Loucy (cell line): Measurements from ENCODE around the gene DEGS1.

Experiments used
- H2AFZ ChIP-seq: fragments of 200-600 bp; sonication (generic); 2 replicates; pipeline ENCODE4 v1.6.0; 2016; ENCODE audit warnings: antibody characterized with exemption, mild to moderate bottlenecking, low read length, moderate library complexity
- H3F3A ChIP-seq: fragments of 200-600 bp; 2 replicates; pipeline ENCODE4 v1.6.0; 2016; ENCODE audit warnings: antibody characterized with exemption, low read depth, mild to moderate bottlenecking
- H3K27me3 ChIP-seq: fragments of 200-600 bp; sonication (generic); 2 replicates; pipeline ENCODE4 v1.6.1; 2014; ENCODE audit warnings: low read length, mild to moderate bottlenecking; ENCODE audit not compliant: insufficient read depth, poor library complexity, severe bottlenecking
- H3K36me3 ChIP-seq: fragments of 200-600 bp; sonication (generic); 2 replicates; pipeline ENCODE4 v1.6.1; 2016; ENCODE audit warnings: low read length; ENCODE audit not compliant: insufficient read depth
- H3K4me1 ChIP-seq: fragments of 200-600 bp; sonication (generic); 2 replicates; pipeline ENCODE4 v1.5.1; 2014; ENCODE audit warnings: low read length, mild to moderate bottlenecking; ENCODE audit not compliant: insufficient read depth, poor library complexity, severe bottlenecking
- H3K4me2 ChIP-seq: fragments of 200-600 bp; sonication (generic); 2 replicates; pipeline ENCODE4 v1.6.0; 2014; ENCODE audit warnings: antibody characterized with exemption, low read length, low read depth, mild to moderate bottlenecking; ENCODE audit not compliant: poor library complexity, severe bottlenecking
- H3K4me3 ChIP-seq: fragments of 200-600 bp; sonication (generic); 2 replicates; pipeline ENCODE4 v1.5.1; 2014; ENCODE audit warnings: low read length, mild to moderate bottlenecking, mixed read lengths; ENCODE audit not compliant: poor library complexity, severe bottlenecking
- H3K79me2 ChIP-seq: fragments of 200-600 bp; sonication (generic); 2 replicates; pipeline ENCODE4 v1.6.1; 2014; ENCODE audit warnings: low read length; ENCODE audit not compliant: insufficient read depth
- H3K9ac ChIP-seq: fragments of 200-600 bp; sonication (generic); 2 replicates; pipeline ENCODE4 v1.6.0; 2014; ENCODE audit warnings: mild to moderate bottlenecking, low read depth, low read length, moderate library complexity; ENCODE audit not compliant: poor library complexity, severe bottlenecking
- H3K9me2 ChIP-seq: fragments of 200-600 bp; sonication (generic); replicated peaks from 2 replicates; pipeline ENCODE4 v1.6.1; 2016; ENCODE audit warnings: low read depth, low read length, mixed read lengths
- H3K9me3 ChIP-seq: fragments of 200-600 bp; sonication (generic); 2 replicates; pipeline ENCODE4 v1.6.1; 2014; ENCODE audit warnings: mild to moderate bottlenecking, antibody characterized with exemption, low read length, low read depth; ENCODE audit not compliant: insufficient read depth
- H4K20me1 ChIP-seq: fragments of 200-600 bp; sonication (generic); 2 replicates; pipeline ENCODE4 v1.6.0; 2014; ENCODE audit warnings: antibody characterized with exemption, low read length, mild to moderate bottlenecking; ENCODE audit not compliant: insufficient read depth, poor library complexity, severe bottlenecking
- CTCF ChIP-seq: fragments of 200-600 bp; sonication (generic); conservative IDR thresholded peaks from 2 replicates; pipeline ENCODE4 v1.5.1; 2014; ENCODE audit warnings: mild to moderate bottlenecking, antibody characterized with exemption, low read length
- EZH2phosphoT487 ChIP-seq: fragments of 200-600 bp; IDR thresholded peaks from 2 replicates; pipeline ENCODE4 v1.6.1; 2018; ENCODE audit warnings: antibody characterized with exemption, mild to moderate bottlenecking, moderate library complexity, borderline replicate concordance

DEGS1 gene

GRCh38 chr1:224237119-224237881 is 54.3 kb downstream of the DEGS1 start:
- H3K4me2 ChIP-seq = no peak overlapping the region

DNA sequence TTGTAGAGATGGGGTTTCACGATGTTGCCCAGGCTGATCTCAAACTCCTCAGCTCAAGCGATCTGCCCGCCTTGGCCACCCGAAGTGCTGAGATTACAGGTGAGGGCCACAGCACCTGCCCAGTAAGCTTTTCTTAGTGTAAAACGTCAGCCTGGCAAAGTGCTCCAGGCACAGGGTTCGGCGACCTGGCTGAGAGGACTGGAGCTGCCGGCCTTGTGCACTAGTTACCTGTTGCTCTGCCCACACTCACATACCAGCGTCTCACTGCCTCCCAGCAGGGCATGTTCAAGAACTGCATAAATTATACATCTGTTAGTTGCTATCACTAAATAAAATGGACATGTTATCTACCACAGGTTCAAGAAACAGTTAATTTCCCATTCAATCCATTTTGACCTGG is 55.2 kb downstream of the DEGS1 start:
- H3K79me2 ChIP-seq = no peaks in the 10 kb centered on the region
- no peak overlapping the region for H3K4me2 ChIP-seq
- no peaks in the 10 kb centered on the region for H3K9me3 ChIP-seq
- H3K36me3 ChIP-seq = peaks cover 21% of the 10 kb centered on the region
- no peaks in the 10 kb centered on the region for H3F3A ChIP-seq
- H3K9me2 ChIP-seq = no peaks in the 10 kb centered on the region
- no peak overlapping the region for H3K9ac ChIP-seq
- H4K20me1 ChIP-seq = no peaks in the 10 kb centered on the region
- TF ChIP-seq CTCF = no peak
- no peak for TF ChIP-seq EZH2phosphoT487
- H3K27me3 ChIP-seq = no peaks in the 10 kb centered on the region
- H2AFZ ChIP-seq = no peak overlapping the region
- H3K4me3 ChIP-seq = no peak overlapping the region
- no peaks in the 10 kb centered on the region for H3K4me1 ChIP-seq

More at GRCh38 chr1:224237119-224237881, 54.3 kb downstream of the DEGS1 start:
- Histone ChIP-seq H3K79me2 (no peaks in the 10 kb centered on the region), H4K20me1 (no peaks in the 10 kb centered on the region), H2AFZ (no peak overlapping the region), H3K4me3 (no peak overlapping the region), H3K27me3 (no peaks in the 10 kb centered on the region), H3K36me3 (peaks cover 28% of the 10 kb centered on the region), H3K9ac (no peak overlapping the region), H3F3A (no peaks in the 10 kb centered on the region), H3K4me1 (no peaks in the 10 kb centered on the region), H3K9me3 (no peaks in the 10 kb centered on the region), H3K9me2 (no peaks in the 10 kb centered on the region)
- TF ChIP-seq CTCF (no peak), EZH2phosphoT487 (no peak)

DNA sequence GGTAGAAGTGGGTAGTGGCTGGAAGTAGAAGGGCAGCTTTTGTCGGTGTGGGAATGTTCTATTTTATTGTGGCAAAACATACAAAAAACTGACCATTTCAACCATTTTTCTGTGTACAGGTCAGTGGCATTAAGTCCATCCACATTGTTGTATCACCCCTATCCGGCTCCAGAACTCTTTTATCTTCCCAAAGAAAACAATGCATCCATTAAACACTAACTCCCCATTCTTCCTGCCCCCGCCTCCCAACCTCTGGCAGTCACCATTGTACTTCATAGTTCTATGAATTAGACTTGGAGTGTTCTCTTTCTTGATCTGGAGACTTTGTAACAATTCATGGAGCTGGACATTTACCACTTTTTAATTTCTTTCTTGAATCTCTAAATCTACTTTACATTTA is 55.7 kb downstream of the DEGS1 start:
- no peak overlapping the region for H3K4me3 ChIP-seq
- H3K9ac ChIP-seq = no peak overlapping the region
- no peaks in the 10 kb centered on the region for H3F3A ChIP-seq
- H3K27me3 ChIP-seq = no peaks in the 10 kb centered on the region
- peaks cover 22% of the 10 kb centered on the region for H3K36me3 ChIP-seq
- no peaks in the 10 kb centered on the region for H3K79me2 ChIP-seq
- TF ChIP-seq CTCF (no peak), EZH2phosphoT487 (no peak)
- no peaks in the 10 kb centered on the region for H3K4me1 ChIP-seq
- H3K9me3 ChIP-seq = no peaks in the 10 kb centered on the region
- no peaks in the 10 kb centered on the region for H4K20me1 ChIP-seq
- no peak overlapping the region for H2AFZ ChIP-seq
- H3K9me2 ChIP-seq = no peaks in the 10 kb centered on the region
- no peak overlapping the region for H3K4me2 ChIP-seq
